Measurements from ENCODE around the gene PLD4.
"Not testable (repeated sequence)": the region's sequence is repeated elsewhere in the genome, so short reads cannot be mapped to it uniquely, and the experiment has no call there.

Gene PLD4, protein sequence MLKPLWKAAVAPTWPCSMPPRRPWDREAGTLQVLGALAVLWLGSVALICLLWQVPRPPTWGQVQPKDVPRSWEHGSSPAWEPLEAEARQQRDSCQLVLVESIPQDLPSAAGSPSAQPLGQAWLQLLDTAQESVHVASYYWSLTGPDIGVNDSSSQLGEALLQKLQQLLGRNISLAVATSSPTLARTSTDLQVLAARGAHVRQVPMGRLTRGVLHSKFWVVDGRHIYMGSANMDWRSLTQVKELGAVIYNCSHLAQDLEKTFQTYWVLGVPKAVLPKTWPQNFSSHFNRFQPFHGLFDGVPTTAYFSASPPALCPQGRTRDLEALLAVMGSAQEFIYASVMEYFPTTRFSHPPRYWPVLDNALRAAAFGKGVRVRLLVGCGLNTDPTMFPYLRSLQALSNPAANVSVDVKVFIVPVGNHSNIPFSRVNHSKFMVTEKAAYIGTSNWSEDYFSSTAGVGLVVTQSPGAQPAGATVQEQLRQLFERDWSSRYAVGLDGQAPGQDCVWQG

DNA sequence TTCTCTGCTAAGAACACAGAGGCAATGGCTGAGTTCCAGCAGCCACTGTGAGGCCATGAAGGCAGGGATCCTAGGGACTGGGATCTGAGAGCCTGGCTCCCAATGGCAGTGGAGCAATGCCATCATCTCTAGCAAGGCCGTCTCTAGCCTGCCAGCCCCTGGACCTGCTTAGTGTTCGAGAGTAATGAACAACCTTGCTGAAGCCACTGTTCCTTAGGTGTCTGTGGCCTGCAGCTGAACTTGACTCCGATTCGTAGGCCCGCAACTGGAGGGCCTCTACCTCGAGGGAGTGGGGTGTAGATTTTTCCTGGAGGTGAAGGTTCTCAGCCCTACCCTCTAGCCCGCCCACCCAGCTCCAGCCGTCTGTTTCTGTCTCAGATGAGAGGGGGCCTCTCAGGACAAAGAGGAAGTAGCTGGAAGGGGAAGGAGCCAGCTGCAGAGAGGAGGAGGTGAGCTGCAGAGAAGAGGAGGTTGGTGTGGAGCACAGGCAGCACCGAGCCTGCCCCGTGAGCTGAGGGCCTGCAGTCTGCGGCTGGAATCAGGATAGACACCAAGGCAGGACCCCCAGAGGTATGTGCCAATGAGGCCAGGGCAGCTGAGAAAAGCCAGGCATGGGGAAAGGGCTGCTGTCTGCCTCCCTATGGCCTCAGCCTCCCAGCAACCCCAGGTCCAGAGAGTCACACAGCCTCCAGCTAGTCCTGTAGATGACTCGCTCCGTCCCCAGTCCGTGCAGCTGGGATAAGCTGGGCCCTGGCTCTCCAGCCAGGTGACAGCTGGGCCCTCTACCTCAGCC lies at the start of gene PLD4:
Gene PLD4, plus strand, starts transcription at position 459 of the 793 bp plus-strand sequence. CDS start 2,262 bp downstream, outside the sequence.
- no peak for DNase-seq

DNA sequence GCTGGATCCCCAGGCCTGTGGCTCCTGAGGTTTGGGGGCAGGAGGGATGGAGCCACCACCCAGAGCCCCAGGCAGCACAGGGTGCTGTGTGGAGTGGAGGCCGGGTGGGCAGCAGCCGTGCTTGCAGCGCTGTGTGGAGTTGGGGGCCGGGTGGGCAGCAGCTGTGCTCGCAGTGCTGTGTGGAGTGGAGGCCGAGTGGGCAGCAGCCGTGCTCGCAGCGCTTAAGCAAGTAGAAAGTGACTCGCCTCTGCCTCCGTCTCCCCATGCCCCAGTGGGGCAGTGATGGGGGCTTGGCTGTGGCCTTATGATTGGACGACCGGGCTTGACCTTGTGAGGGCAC lies 49.3 kb upstream of the PLD4 start:
- DNase-seq = no peak

DNA sequence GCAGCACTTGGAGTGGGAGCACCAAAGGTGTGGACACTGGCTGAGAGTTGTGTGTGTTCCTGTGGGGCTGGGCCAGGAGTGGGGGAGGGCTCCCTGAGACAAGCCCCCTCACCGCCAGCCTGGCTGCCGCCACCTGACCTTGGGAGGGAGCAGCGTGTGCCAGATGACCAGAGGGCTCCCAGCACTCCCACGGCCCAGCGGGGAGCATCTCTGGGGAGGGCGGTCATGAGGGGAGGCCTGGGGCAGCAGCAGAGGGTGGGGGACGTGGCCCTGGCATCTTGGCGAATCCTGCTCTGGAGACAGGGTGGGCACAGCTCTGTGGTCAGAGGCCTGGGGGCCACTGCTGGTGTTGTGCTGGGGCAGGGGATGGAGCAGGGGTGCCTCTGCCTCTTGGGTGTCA lies 48.9 kb upstream of the PLD4 start:
- no peak for DNase-seq

DNA sequence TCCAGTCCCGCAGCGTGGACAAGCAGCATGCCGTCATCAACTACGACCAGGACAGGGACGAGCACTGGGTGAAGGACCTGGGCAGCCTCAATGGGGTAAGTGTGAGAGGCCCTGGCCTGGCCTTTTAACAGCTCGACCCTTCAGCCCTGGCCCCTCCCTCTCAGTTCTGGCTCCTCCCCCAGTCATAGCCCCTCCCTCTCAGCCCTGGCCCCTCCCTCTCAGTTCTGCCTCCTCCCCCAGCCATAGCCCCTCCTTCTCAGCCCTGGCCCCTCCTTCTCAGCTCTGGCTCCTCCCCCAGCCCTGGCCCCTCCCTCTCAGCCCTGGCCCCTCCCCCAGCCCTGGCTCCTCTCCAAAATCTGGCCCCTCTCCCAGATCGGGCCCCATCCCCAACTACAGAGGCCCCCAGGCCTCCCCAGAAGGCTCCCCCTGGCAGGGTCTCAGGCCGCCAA lies 48.4 kb upstream of the PLD4 start:
- DNase-seq = peak; percentile 78

DNA sequence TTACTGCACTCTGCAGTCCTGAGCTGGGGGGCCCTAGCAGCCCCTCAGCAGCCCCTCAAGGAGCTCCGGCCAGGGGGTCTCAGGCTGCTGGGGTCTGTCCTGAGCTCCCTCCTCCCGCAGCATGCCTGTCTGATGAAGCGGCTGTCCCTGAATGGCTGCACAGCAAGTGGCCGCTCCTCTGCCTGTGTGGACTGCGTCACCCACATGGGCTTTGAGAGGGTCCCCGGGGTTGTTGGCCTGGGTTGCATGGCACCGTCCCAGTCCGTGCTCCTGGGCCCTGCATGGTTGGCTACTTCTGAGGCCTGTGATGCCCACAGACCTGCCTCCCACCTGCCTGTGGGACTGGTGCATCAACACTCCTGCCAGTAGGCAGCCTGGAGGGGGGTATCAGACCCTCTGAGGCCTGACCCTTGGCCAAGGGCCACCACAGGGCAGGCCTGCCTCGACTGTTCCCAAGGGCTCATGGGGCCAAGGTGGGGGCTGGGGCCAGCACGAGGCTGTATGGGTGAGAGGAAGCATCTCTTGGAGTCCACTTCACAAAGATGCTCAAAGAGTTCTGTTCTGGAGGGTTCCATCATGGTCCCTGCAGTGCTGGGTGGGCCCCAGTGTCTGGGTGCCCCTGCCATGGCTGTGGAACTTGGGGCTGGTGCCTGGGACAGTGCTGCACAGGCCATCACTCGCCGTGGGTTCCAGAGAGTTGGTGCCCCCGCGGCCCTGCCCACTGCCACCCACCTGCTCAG lies 47.4 kb upstream of the PLD4 start:
- DNase-seq = no peak

DNA sequence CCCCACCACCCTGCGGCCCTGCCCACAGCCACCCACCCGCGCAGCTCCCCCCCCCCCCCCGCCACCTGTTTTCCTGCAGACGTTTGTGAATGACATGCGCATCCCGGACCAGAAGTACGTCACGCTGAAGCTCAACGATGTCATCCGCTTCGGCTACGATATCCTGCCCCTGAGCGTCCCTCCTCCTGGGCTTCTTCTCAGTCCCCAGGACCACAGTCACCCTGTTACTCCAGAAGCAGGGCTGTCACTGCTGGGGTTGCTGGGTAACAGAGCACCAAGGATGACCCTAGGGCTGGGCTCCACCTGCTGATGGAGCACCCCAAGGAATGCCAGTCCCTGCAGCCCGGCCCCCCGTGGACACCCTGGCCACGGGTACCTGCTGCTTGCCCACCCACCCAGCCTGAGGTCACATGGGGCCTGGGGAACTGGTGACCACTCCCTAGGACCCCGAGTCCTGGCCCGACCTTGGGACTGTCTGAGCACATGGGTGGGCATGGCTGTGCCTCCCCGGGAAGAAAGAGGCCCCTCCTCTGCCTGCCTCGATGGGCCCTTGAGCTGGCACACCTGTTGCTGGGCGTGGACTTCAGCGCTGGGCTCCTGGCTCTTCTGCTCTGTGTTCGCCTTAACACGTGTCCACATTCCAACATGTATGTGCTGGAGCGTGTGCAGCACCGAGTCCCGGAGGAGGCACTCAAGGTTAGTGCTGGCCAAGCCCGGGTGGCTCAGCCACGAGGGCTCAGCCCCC lies 46.7 kb upstream of the PLD4 start:
- DNase-seq = no peak

DNA sequence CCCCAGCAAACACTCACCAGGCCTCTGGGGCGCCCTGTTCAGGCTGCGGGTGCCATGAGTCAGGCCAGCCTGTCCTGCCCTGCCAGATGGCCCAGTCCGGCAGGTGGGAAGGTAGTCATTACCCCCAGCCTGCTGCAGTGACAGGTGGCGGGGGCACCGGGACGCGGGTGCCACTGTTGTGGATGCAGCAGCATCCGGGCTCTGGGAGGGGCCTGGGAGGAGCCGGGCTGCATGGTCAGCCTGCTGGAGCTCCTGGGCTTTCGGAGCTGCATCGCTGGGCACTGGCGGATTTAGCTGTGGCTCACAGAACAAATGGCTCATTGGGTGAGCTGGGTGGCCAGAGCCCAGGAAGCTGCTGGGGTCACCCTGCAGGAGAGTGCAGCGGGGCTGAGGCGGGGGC lies 46.1 kb upstream of the PLD4 start:
- DNase-seq = no peak

DNA sequence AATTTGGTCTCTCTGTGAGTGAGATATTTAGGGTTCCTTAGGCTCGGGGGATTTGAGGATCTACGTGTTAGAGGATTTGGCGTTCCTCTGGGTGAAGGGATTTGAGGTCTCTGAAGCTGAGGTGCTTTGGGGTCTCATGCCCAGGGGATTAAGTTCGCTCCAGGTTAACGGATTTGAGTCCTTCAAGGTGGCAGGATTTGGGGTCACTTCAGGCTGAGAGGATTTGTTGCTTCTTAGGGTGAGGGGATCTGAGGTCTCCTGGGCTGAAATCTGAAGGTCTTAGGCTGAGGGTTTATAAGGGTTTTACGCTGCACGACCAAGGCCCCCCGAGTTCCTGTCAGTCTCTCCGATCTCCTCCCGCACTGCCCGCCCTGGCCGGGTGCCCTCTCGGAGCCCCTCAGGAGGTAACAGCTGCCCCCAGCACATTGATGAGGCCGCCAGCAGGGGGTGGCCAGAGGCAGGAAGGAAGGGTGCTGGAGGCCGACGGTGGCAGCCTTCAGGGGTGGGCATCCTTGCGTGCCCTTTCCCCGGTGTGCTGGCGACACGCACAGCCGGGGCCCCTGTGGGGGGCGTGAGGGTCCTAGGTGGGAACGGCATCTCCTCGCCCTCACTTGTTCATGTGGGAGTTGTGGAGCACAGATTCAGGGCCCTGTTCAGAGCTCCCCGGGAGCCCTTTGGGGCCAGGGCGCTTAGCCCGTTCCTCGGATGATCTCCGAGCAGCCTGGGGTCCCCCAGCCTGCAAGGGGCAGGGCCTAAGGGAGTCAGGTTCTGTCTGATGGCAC lies 45.3 kb upstream of the PLD4 start:
- DNase-seq = no peak

DNA sequence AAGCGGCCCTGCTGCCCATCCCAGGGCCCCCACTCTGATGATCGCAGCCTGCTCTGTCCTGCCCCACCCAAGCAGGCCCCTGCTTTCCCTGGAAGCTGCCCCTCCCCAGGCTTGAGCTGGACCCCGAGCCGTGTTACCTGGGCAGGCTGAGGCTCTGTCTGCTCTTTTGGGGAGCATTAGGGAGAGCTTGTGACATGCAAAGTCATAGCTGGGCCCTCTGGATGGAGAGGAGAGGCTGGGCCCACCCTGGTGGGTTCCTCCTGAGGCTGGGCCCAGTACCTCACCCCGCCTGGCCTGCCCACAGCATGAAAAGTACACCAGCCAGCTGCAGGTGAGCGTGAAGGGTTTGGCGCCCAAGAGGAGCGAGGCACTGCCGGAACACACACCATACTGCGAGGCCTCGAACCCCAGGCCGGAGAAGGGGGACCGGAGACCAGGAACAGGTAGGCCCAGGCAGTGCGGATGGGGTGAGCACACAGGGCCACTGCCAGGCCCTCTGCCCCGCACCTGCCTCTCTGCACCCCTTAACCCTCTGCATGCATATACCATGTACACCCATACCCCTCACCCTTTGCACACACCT lies 44.6 kb upstream of the PLD4 start:
- no peak for DNase-seq

DNA sequence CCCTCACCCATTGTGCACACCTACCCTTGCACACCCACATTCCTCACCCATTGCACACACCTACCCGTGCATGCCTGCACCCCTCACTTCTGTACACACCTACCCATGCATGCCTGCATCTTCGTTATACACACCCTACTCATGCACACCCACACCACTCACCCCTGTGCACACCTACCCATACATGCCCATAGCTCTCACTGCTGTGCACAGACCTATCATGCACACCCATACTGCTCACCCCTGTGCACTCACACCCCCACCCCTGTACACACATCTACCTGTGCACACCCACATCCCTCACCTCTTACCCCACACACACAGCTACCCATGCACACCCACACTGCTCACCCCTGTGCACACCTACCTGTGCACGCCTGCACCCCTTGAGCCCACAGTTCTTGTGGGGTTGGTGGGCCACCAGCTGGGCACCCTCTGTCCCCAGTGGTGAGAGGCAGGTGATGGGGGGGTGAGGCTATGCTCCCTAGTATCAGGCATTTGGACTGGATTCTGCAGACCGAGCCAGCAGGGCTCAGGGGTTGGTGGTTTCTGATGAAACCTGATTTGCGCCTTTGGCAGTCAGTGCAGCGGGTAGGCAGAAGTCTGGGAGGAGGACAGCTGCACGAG lies 44.0 kb upstream of the PLD4 start:
- DNase-seq = no peak

DNA sequence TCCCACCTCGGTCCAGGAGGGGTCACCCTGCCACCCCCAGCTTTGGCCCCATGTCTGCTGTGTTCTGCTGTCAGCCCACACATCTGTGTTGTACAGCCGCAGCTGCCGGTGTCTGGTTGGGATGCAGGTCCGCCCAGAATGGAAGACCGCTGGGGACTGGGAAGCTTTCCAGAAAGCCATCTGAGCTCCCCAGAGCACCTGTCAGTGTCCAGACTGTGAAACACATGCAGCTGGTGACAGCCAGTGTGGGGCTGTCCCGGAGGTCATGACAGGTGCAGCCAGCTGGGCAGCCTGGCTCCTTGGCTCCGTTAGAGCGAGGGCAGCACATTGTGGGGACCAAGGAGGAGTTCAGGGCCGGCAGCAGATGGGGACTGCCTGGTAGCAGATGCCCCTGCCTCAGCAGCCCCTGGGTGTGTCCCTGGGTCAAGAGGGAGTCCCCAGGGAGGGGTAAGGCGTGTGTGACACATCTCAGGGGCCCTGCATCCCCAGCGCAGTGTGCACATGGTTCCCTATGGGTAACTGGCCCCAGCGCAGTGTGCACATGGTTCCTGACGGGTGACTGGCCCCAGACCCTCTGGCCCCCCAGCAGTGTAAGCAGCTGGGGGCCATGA lies 43.2 kb upstream of the PLD4 start:
- no peak for DNase-seq

DNA sequence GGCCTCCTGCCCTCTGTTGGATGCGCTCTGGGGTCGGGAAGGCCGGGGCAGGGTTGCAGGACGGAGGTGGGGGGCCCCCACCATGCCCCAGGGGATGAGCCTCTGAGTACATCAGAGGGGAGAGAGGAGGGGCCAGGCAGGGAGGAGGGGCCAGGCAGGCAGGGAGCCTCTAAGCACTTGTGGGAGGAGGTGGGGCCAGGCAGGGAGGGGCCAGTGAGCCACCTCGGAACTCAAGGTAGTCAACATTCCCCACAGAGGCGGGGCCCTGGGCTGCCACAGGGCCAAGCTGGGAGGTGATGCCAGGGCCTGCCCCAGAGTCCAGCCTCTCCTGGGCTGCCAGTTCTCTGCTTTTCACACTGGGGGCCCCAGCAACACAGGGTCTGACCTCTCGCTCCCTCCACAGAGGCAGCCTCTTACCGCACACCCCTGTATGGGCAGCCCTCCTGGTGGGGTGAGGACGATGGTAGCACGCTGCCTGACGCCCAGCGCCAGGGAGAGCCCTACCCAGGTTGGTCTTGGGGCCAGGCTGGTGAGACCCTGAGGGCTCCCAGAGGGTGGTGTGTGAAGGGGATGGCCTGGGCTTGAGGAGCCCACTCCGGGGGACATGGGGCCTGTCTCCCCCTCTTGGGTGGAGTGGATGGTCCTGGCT lies 42.2 kb upstream of the PLD4 start:
- peak; percentile 46 for DNase-seq

DNA sequence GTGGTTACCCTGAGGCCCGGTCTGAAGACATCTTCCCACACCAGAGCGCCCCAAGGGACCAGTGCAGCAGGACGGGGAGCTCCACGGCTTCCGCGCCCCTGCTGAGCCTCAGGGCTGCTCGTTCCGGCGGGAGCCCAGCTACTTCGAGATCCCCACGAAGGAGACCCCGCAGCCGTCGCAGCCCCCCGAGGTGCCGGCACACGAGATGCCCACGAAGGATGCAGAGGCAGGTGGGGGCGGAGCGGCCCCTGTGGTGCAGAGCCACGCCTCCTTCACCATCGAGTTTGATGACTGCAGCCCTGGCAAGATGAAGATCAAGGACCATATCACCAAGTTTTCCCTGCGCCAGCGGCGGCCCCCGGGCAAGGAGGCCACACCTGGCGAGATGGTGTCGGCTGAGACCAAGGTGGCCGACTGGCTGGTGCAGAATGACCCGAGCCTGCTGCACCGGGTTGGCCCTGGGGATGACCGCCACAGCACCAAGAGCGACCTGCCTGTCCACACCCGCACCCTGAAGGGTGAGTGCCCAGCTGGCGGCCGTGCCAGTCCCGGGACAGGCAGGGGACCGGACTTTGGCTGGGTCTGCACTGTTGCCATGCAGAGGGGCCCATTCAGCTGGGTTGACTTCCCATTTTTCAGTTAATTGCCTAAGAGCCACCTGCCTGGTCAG lies 41.6 kb upstream of the PLD4 start:
- DNase-seq = no peak

DNA sequence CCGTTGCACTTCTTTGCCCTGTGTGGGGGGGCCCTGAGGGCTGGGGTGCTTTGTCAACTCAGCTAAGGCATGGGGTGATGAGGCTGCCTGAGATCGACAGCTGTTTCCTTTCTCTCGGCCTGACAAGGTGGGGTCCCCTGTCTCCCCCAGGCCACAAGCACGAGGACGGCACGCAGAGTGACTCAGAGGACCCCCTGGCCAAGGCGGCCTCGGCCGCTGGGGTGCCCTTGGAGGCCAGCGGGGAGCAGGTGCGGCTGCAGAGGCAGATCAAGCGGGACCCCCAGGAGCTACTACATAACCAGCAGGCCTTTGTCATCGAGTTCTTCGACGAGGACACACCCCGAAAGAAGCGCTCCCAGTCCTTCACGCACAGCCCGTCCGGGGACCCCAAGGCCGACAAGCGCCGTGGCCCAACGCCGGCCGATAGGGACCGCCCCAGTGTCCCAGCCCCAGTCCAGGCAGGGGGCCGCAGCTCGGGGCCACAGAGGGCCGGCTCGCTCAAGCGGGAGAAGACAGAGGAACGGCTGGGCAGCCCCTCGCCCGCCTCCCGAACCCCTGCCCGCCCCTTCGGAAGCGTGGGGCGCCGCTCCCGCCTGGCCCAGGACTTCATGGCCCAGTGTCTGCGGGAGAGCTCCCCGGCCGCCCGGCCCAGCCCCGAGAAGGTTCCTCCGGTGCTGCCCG lies 40.9 kb upstream of the PLD4 start:
- DNase-seq = no peak

DNA sequence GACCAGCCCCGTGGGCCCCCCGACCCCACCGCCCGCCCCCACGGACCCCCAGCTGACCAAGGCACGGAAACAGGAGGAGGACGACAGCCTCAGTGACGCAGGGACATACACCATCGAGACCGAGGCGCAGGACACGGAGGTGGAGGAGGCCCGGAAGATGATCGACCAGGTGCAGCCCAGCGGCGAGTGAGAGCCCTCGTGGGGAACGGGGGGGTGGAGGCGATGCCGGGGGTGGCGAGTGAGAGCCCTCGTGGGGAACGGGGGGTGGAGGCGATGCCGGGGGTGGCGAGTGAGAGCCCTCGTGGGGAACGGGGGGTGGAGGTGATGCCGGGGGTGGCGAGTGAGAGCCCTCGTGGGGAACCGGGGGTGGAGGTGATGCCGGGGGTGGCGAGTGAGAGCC lies 40.3 kb upstream of the PLD4 start:
- DNase-seq = not testable (repeated sequence)

DNA sequence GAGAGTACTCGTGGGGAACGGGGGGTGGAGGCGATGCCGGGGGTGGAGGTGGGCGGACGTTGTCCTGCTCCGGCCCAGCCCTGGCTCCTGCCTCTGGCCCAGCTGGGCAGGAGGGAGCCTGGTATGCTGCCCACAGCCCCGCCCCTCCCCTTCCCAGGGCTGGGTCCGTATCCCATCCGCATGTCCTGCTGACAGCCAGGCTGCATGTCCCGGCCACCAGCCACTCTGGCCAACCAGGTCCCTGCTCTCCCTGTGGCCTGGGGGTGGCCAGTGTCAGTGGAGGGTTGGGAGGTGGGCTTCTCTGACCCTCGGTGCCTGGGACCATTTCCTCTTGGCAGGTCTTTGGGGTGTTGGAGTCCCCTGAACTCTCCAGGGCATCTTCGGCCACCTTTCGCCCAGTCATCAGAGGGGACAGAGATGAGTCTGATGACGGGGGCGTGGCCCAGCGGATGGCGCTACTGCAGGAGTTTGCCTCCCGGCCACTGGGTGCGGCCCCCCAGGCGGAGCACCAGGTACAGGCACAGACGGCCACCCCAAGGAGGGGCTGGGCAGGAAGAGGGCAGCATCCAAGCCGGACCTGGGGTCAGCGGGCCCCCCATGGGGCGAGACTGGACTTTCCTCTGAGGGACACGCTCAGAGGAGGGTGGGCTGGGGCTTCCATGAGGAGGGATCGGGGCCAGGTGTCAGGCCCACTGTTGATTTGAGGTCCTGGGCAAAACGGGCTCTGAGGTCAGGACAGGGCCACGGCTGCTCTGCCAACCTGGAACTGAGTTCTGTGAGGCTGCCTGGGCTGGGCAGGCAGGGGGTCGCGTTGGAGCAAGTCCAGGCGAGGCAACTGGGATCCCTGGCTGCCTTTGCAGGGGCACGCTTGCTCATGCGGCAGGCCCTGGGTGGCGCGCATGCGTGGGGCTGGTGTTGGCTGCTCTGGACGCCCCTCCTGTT lies 39.4 kb upstream of the PLD4 start:
- DNase-seq = no peak

DNA sequence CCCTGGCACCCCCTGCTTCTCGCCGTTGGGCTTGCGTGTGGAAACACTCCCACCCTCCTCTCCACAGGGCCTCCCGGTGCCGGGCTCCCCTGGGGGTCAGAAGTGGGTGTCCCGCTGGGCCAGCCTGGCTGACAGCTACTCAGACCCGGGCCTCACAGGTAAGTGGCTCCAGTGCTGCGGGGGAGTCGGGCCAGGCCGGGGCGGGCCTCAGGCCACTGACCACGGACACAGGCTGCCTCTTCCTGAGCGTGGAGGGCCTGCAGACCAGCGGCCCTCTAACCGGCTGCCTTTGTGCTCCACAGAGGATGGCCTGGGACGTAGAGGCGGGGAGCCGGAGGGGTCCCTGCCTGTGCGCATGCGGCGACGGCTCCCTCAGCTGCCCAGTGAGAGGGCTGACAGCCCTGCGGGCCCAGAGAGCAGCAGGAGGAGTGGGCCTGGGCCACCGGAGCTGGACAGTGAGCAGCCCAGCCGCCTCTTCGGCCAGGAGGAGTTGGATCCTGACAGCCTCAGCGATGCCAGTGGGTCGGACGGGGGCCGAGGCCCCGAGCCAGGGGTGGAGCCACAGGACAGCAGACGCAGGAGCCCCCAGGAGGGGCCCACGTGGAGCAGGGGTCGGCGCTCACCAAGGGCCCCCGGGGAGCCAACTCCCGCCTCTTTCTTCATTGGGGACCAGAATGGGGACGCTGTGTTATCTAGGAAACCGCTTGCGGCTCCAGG lies 38.5 kb upstream of the PLD4 start:
- DNase-seq = no peak
